HCT116 (cell line): ENCODE measurements around the gene ARSI.

Experiments
- ELF1 ChIP-seq: IDR thresholded peaks from 2 replicates; pipeline ENCODE4 v1.6.1; 2012; ENCODE audit warnings: low read depth, borderline replicate concordance
- EZH2 ChIP-seq: fragments of 200-600 bp; sonication (generic); IDR thresholded peaks from 2 replicates; pipeline ENCODE4 v1.6.1; 2017; ENCODE audit warnings: antibody characterized with exemption, mixed run types
- POLR2A ChIP-seq: IDR thresholded peaks from 2 replicates; pipeline ENCODE4 v1.7.0; 2011; ENCODE audit warnings: borderline replicate concordance; ENCODE audit not compliant: insufficient read depth, insufficient read length; ENCODE audit errors: extremely low read depth
- RAD21 ChIP-seq: IDR thresholded peaks from 2 replicates; pipeline ENCODE4 v1.6.1; 2012; ENCODE audit warnings: low read depth, mild to moderate bottlenecking
- SIN3A ChIP-seq: IDR thresholded peaks from 2 replicates; pipeline ENCODE4 v1.6.1; 2012; ENCODE audit warnings: low read depth
- YY1 ChIP-seq: IDR thresholded peaks from 2 replicates; pipeline ENCODE4 v1.6.1; 2011; ENCODE audit warnings: low read length, low read depth, moderate library complexity, mild to moderate bottlenecking; ENCODE audit not compliant: insufficient replicate concordance; ENCODE audit errors: extremely low read depth
- ZFX ChIP-seq: fragments of 450-650 bp; IDR thresholded peaks from 2 replicates; pipeline ENCODE4 v1.6.1; 2017
- TF ChIP-seq, protein P1 (sequence below): IDR thresholded peaks from 2 replicates; pipeline ENCODE4 v1.6.1; 2012; ENCODE audit warnings: low read depth
- TF ChIP-seq, protein P2 (sequence below), 3 experiments: fragments of 200-600 bp in 1 of 3; sonication (generic) in 1 of 3; IDR thresholded peaks in 2 of 3; conservative IDR thresholded peaks in 1 of 3; 2 replicates each; pipeline ENCODE4 v1.5.1; 2012 to 2017; ENCODE audit warnings: low read depth in 2 of 3, low read length in 2 of 3, antibody characterized with exemption in 1 of 3, borderline replicate concordance in 1 of 3, control low read depth in 1 of 3, mild to moderate bottlenecking in 1 of 3, mixed read lengths in 1 of 3, mixed run types in 1 of 3, moderate library complexity in 1 of 3; ENCODE audit not compliant: insufficient read depth in 1 of 3

DNA sequence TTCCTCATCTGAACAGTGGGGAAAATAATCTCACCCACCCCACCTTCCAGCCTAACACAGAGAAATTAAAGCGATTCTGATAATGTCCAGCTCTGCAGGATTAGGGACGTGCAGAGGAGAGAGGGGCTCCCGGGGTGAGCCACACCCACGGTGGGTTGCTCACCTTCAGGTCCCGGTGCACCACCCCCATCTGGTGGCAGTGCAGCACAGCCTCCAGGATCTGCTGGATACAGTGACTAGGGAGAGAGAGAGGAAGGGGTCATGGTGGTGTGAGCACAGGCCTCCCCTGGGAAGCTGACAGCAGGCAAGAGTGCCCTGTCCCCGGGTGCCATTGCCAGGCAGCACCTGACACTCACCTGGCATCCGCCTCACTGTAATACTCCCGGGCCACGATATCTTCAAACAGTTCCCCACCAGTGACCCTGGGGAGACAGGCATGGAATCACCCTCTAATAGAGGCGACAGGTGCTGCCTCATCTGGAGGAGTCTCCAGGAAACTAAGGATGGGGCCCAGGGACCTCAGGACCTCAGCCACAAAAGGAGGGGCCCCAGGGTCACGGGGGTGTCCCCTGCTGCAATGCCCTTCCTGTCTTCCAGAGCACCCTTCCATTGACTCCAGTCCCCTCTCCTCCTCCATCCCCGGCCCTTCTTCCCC, 46.2 kb downstream of the ARSI start:
- TF ChIP-seq, protein P1, sequence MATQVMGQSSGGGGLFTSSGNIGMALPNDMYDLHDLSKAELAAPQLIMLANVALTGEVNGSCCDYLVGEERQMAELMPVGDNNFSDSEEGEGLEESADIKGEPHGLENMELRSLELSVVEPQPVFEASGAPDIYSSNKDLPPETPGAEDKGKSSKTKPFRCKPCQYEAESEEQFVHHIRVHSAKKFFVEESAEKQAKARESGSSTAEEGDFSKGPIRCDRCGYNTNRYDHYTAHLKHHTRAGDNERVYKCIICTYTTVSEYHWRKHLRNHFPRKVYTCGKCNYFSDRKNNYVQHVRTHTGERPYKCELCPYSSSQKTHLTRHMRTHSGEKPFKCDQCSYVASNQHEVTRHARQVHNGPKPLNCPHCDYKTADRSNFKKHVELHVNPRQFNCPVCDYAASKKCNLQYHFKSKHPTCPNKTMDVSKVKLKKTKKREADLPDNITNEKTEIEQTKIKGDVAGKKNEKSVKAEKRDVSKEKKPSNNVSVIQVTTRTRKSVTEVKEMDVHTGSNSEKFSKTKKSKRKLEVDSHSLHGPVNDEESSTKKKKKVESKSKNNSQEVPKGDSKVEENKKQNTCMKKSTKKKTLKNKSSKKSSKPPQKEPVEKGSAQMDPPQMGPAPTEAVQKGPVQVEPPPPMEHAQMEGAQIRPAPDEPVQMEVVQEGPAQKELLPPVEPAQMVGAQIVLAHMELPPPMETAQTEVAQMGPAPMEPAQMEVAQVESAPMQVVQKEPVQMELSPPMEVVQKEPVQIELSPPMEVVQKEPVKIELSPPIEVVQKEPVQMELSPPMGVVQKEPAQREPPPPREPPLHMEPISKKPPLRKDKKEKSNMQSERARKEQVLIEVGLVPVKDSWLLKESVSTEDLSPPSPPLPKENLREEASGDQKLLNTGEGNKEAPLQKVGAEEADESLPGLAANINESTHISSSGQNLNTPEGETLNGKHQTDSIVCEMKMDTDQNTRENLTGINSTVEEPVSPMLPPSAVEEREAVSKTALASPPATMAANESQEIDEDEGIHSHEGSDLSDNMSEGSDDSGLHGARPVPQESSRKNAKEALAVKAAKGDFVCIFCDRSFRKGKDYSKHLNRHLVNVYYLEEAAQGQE, result no peak
- TF ChIP-seq RAD21 (peak; percentile 40; the same call in 1 of the 2 replicates), EZH2 (no peak), POLR2A (no peak), SIN3A (no peak), YY1 (no peak), ZFX (no peak), ELF1 (no peak)
- TF ChIP-seq, protein P2, sequence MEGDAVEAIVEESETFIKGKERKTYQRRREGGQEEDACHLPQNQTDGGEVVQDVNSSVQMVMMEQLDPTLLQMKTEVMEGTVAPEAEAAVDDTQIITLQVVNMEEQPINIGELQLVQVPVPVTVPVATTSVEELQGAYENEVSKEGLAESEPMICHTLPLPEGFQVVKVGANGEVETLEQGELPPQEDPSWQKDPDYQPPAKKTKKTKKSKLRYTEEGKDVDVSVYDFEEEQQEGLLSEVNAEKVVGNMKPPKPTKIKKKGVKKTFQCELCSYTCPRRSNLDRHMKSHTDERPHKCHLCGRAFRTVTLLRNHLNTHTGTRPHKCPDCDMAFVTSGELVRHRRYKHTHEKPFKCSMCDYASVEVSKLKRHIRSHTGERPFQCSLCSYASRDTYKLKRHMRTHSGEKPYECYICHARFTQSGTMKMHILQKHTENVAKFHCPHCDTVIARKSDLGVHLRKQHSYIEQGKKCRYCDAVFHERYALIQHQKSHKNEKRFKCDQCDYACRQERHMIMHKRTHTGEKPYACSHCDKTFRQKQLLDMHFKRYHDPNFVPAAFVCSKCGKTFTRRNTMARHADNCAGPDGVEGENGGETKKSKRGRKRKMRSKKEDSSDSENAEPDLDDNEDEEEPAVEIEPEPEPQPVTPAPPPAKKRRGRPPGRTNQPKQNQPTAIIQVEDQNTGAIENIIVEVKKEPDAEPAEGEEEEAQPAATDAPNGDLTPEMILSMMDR (IDR thresholded peaks at IDR 0.05 in 2 of 3, conservative IDR thresholded peaks at IDR 0.05 in 1 of 3; ENCODE audit: borderline replicate concordance in 1 of 3, insufficient read depth in 1 of 3, low read depth in 2 of 3, low read length in 2 of 3), result peak; percentile 28 to 46 (median 33); a peak in 4 of 6 replicates
